HepG2 (cell line): ENCODE results near the gene DCLRE1C. TPM values are rescaled to one million over a fixed set of nuclear protein-coding genes. Genes with fewer than 3 reads are reported as not detected.

Experiments
- ATAC-seq: fragments of 200-7000 bp; cut with Tn5 transposase; 3 replicates; pipeline ENCODE4 v1.9.1; 2020; ENCODE audit warnings: mild to moderate bottlenecking, moderate library complexity
- Bru-seq: library from RNA; stranded (reverse); fragments of 400-500 nt; gene quantifications from one replicate; lab custom pipeline; 2021; lab: Mats Ljungman, UMichigan
- BruChase-seq, 2 experiments: library from RNA; stranded (reverse); fragments of 400-500 nt; gene quantifications; one replicate each; lab custom pipeline; 2021; lab: Mats Ljungman, UMichigan
- BruUV-seq: library from RNA; stranded (reverse); fragments of 400-500 nt; replicated peaks from 2 replicates; lab custom pipeline; 2021; lab: Mats Ljungman, UMichigan
- CTCF ChIA-PET: fragments of 300-600 bp; formaldehyde crosslinking; extraction: SDS; loops from one replicate; lab custom pipeline; 2021; ENCODE audit warnings: low total read pairs, inconsistent platforms, low intra/inter-chr PET ratio; lab: Yijun Ruan, JAX
- POLR2A ChIA-PET: fragments of 350-600 bp; sonication (Branson Sonifier 250); formaldehyde crosslinking; loops from one replicate; lab custom pipeline; 2020; ENCODE audit warnings: antibody characterized with exemption, inconsistent platforms; lab: Yijun Ruan, JAX
- DNase-seq: peaks from one replicate; pipeline ENCODE4 v3.0.0-alpha.2; 2015; ENCODE audit warnings: low spot score
- FAIRE-seq: peaks from 3 replicates; lab custom pipeline; 2011; peaks lifted over from hg19 to GRCh38; lab: Jason Lieb, UNC
- H2AFZ ChIP-seq: one replicate; pipeline ENCODE4 v1.6.1; 2011; ENCODE audit warnings: low read length, inconsistent platforms
- H3K27ac ChIP-seq: fragments of 300-600 bp; 3 replicates; pipeline ENCODE4 v1.8.0; 2011; ENCODE audit warnings: mixed run types, mild to moderate bottlenecking, mixed read lengths, low read length, inconsistent platforms; ENCODE audit not compliant: insufficient read depth; ENCODE audit errors: extremely low read length
- H3K27me3 ChIP-seq, 2 experiments: fragments of 200-600 bp in 1 of 2; 2 replicates in 1 of 2; 3 replicates in 1 of 2; pipeline versions ENCODE4 v1.6.0 to v1.8.0; 2011; ENCODE audit warnings: low read length in 2 of 2, mild to moderate bottlenecking in 2 of 2, moderate library complexity in 2 of 2, inconsistent platforms in 1 of 2; ENCODE audit not compliant: insufficient read depth in 2 of 2, control insufficient read depth in 1 of 2
- H3K36me3 ChIP-seq, 2 experiments: fragments of 200-600 bp in 1 of 2; replicated peaks in 1 of 2; 2 replicates in 1 of 2; 3 replicates in 1 of 2; pipeline versions ENCODE4 v1.5.1 to v1.8.0; 2011; ENCODE audit warnings: low read length in 2 of 2, inconsistent platforms in 1 of 2; ENCODE audit not compliant: insufficient read depth in 2 of 2, control insufficient read depth in 1 of 2
- H3K4me1 ChIP-seq: 2 replicates; pipeline ENCODE4 v1.5.1; 2012; ENCODE audit warnings: low read length, inconsistent platforms; ENCODE audit not compliant: insufficient read depth
- H3K4me2 ChIP-seq: 2 replicates; pipeline ENCODE4 v1.6.0; 2011; ENCODE audit warnings: low read depth, low read length, inconsistent platforms
- H3K4me3 ChIP-seq, 3 experiments: fragments of 200-600 bp in 1 of 3; sonication (generic), shearing (Covaris generic) in 1 of 3; replicated peaks in 1 of 3; 2 replicates each; pipeline ENCODE4 v1.5.1; 2011 to 2016; ENCODE audit warnings: low read length in 3 of 3, inconsistent platforms in 2 of 3, low read depth in 2 of 3, mild to moderate bottlenecking in 2 of 3, control low read depth in 1 of 3, mixed read lengths in 1 of 3; ENCODE audit not compliant: insufficient read depth in 1 of 3
- H3K79me2 ChIP-seq: one replicate; pipeline ENCODE4 v1.6.1; 2011; ENCODE audit warnings: low read length, inconsistent platforms; ENCODE audit not compliant: insufficient read depth
- H3K9ac ChIP-seq: 2 replicates; pipeline ENCODE4 v1.6.0; 2011; ENCODE audit warnings: mild to moderate bottlenecking, low read depth, low read length, inconsistent platforms; ENCODE audit not compliant: insufficient read depth
- H3K9me3 ChIP-seq: 2 replicates; pipeline ENCODE4 v1.5.1; 2012; ENCODE audit warnings: mild to moderate bottlenecking, low read length
- H4K20me1 ChIP-seq: 2 replicates; pipeline ENCODE4 v1.6.0; 2011; ENCODE audit warnings: inconsistent platforms, mild to moderate bottlenecking, low read length, moderate library complexity; ENCODE audit not compliant: insufficient read depth
- KAT8 ChIP-seq: IDR thresholded peaks from 2 replicates; pipeline ENCODE4 v1.6.1; 2016; ENCODE audit warnings: missing genetic modification reagents, missing compliant biosample characterization
- KLF16 ChIP-seq, 2 experiments: sonication (generic) in 1 of 2; formaldehyde crosslinking in 1 of 2; IDR thresholded peaks; 2 replicates each; pipeline versions ENCODE4 v1.6.1 to v1.8.0; 2016 to 2023; ENCODE audit warnings: missing genetic modification reagents in 2 of 2, missing compliant biosample characterization in 1 of 2
- PAX8 ChIP-seq: sonication (generic); formaldehyde crosslinking; IDR thresholded peaks from 2 replicates; pipeline ENCODE4 v1.8.0; 2022; ENCODE audit warnings: mild to moderate bottlenecking, missing genetic modification reagents, borderline replicate concordance
- PHF20 ChIP-seq: sonication (generic); formaldehyde crosslinking; IDR thresholded peaks from 2 replicates; pipeline ENCODE4 v1.5.0; 2020; ENCODE audit warnings: mild to moderate bottlenecking, missing genetic modification reagents
- PLSCR1 ChIP-seq: sonication (generic); formaldehyde crosslinking; IDR thresholded peaks from 2 replicates; pipeline ENCODE4 v1.5.0; 2020; ENCODE audit warnings: missing genetic modification reagents, mild to moderate bottlenecking, borderline replicate concordance
- PREB ChIP-seq: sonication (generic); formaldehyde crosslinking; IDR thresholded peaks from 2 replicates; pipeline ENCODE4 v1.4.0; 2020; ENCODE audit warnings: missing genetic modification reagents
- SUZ12 ChIP-seq: fragments of 150-350 bp; IDR thresholded peaks from 2 replicates; pipeline ENCODE4 v1.6.1; 2014; ENCODE audit warnings: low read depth, low read length
- TAF1 ChIP-seq: sonication (generic); formaldehyde crosslinking; IDR thresholded peaks from 2 replicates; pipeline ENCODE4 v1.4.0; 2020; ENCODE audit warnings: missing genetic modification reagents
- TAF15 ChIP-seq: fragments of 200-400 bp; formaldehyde crosslinking; IDR thresholded peaks from one replicate; pipeline ENCODE4 v1.6.1; 2018; ENCODE audit warnings: mild to moderate bottlenecking, low read depth, low read length; ENCODE audit not compliant: poor library complexity, severe bottlenecking
- TARDBP ChIP-seq: sonication (generic); formaldehyde crosslinking; IDR thresholded peaks from 2 replicates; pipeline ENCODE4 v1.8.0; 2022; ENCODE audit warnings: mild to moderate bottlenecking, missing genetic modification reagents
- U2AF1 ChIP-seq: fragments of 200-400 bp; formaldehyde crosslinking; optimal IDR thresholded peaks from 2 replicates; pipeline ENCODE3; 2017; ENCODE audit warnings: mild to moderate bottlenecking, low read depth, low read length
- ZNF17 ChIP-seq: sonication (generic); formaldehyde crosslinking; IDR thresholded peaks from 2 replicates; pipeline ENCODE4 v1.5.0; 2020; ENCODE audit warnings: mild to moderate bottlenecking, missing genetic modification reagents
- ZNF367 ChIP-seq: sonication (generic); formaldehyde crosslinking; IDR thresholded peaks from 2 replicates; pipeline ENCODE4 v1.4.0; 2020; ENCODE audit warnings: missing genetic modification reagents, borderline replicate concordance
- ZNF615 ChIP-seq: sonication (generic); formaldehyde crosslinking; IDR thresholded peaks from 2 replicates; pipeline ENCODE4 v1.5.0; 2020; ENCODE audit warnings: mild to moderate bottlenecking, missing genetic modification reagents, borderline replicate concordance
- WGBS: methylation state at CpG from one replicate; pipeline ENCODE4 v1.1.6; 2017; ENCODE audit warnings: low lambda C conversion rate; 5-methylcytosine and 5-hydroxymethylcytosine counted together
- in situ Hi-C: cut with HindIII; loops from 2 replicates; pipeline ENCODE4 v1.10.0; 2017; ENCODE audit warnings: low pct_unique_long_range_greater_than_20kb; ENCODE audit not compliant: extremely low pct_ligation_motif_present
- intact Hi-C: fragments of 100-400 bp; cut with micrococcal nuclease; formaldehyde crosslinking; loops from one replicate; pipeline ENCODE4 v1.10.0; 2022; ENCODE audit not compliant: unreplicated experiment
- long read RNA-seq, 2 experiments: library from RNA in 1 of 2; library from polyadenylated mRNA in 1 of 2; stranded (forward) in 1 of 2; unstranded in 1 of 2; transcript quantifications; one replicate each; pipeline ENCODE4 v2.0.0, GENCODE V29; 2019 to 2022
- polyA minus RNA-seq, 3 experiments: library from RNA; depleted of rRNA, polyadenylated mRNA; stranded (reverse); fragments of >200 nt; gene quantifications; 2 replicates each; pipeline ENCODE4 v1.2.3, GENCODE V29; 2011; ENCODE audit warnings: low replicate concordance in 1 of 3
- polyA plus RNA-seq, 8 experiments: library from polyadenylated mRNA; depleted of rRNA in 3 of 8; stranded (reverse) in 7 of 8; unstranded in 1 of 8; fragments of >200 nt; fragmentation: Illumina TruSeq in 4 of 8; extraction: Trizol in 4 of 8; gene quantifications; 2 replicates each; pipeline versions ENCODE4 v1.2.1 to v1.2.3, GENCODE V29; 2011 to 2016; ENCODE audit warnings: low read depth in 4 of 8, missing spikeins in 1 of 8, mixed read lengths in 1 of 8; ENCODE audit not compliant: insufficient read depth in 1 of 8
- total RNA-seq, 5 experiments: library from RNA; depleted of rRNA; stranded (reverse); fragments of >200 nt; fragmentation: Illumina TruSeq; extraction: Trizol; gene quantifications; 2 replicates each; pipeline ENCODE4 v1.2.3, GENCODE V29; 2016; ENCODE audit warnings: low read depth in 1 of 5

Gene DCLRE1C
- total RNA-seq (2016; rRNA removed; fragmentation: Illumina TruSeq; extraction: Trizol): 10.3 and 11.5 TPM in 2 replicates
- total RNA-seq (2016; cell fraction: cytosol; rRNA removed; fragmentation: Illumina TruSeq; extraction: Trizol; ENCODE audit: low read depth): 4.4 TPM in 2 replicates
- 8.3 and 9.2 TPM in 2 replicates for total RNA-seq (2016; cell fraction: insoluble cytoplasmic fraction; rRNA removed; fragmentation: Illumina TruSeq; extraction: Trizol)
- total RNA-seq (2016; cell fraction: membrane; rRNA removed; fragmentation: Illumina TruSeq; extraction: Trizol): 5.2 and 5.6 TPM in 2 replicates
- total RNA-seq (2016; cell fraction: nucleus; rRNA removed; fragmentation: Illumina TruSeq; extraction: Trizol): 12.0 and 14.1 TPM in 2 replicates
- 2.3 and 3.0 TPM in 2 replicates for polyA plus RNA-seq (2011; rRNA removed)
- 0.93 and 1.1 TPM in 2 replicates for polyA plus RNA-seq (2011; cell fraction: cytosol; rRNA removed)
- 2.5 and 2.6 TPM in 2 replicates for polyA plus RNA-seq (2011; cell fraction: nucleus; rRNA removed)
- 2.2 and 2.3 TPM in 2 replicates for polyA plus RNA-seq (2012)
- polyA plus RNA-seq (2016; cell fraction: cytosol; fragmentation: Illumina TruSeq; extraction: Trizol; ENCODE audit: low read depth): 0.51 and 0.57 TPM in 2 replicates
- polyA plus RNA-seq (2016; cell fraction: insoluble cytoplasmic fraction; fragmentation: Illumina TruSeq; extraction: Trizol; ENCODE audit: low read depth): 4.7 and 4.8 TPM in 2 replicates
- polyA plus RNA-seq (2016; cell fraction: membrane; fragmentation: Illumina TruSeq; extraction: Trizol; ENCODE audit: low read depth): 1.5 and 2.1 TPM in 2 replicates
- polyA plus RNA-seq (2016; cell fraction: nucleus; fragmentation: Illumina TruSeq; extraction: Trizol; ENCODE audit: insufficient read depth, low read depth): 10.1 and 10.3 TPM in 2 replicates
- polyA minus RNA-seq (2011; rRNA and poly(A)+ RNA removed; ENCODE audit: low replicate concordance): 3.8 and 5.9 TPM in 2 replicates
- polyA minus RNA-seq (2011; cell fraction: cytosol; rRNA and poly(A)+ RNA removed): 1.4 and 2.8 TPM in 2 replicates
- 8.9 and 12.3 TPM in 2 replicates for polyA minus RNA-seq (2011; cell fraction: nucleus; rRNA and poly(A)+ RNA removed)
- Bru-seq, nascent RNA: percentile 58 among the genes with signal in this experiment
- percentile 53 among the genes with signal in this experiment for BruChase-seq, experiment 1, labeled RNA remaining after a 6-hour chase
- BruChase-seq, experiment 2, labeled RNA remaining after a 2-hour chase: percentile 56 among the genes with signal in this experiment
- long read RNA-seq, experiment 1, partial matches to known transcripts: 1 of 11 reads
- long read RNA-seq, experiment 1, other reads (novel, unspliced or antisense): 6 of 11 reads
- long read RNA-seq, experiment 2, partial matches to known transcripts: 1 of 3 reads
- long read RNA-seq, experiment 2, other reads (novel, unspliced or antisense): 2 of 3 reads

GRCh38 chr10:14954001-14954770 lies at the start of gene DCLRE1C:
Gene DCLRE1C, minus strand, starts transcription at chr10:14954096. Its CDS starts 86 bp downstream, at chr10:14954010.
- Histone ChIP-seq H3K4me3 (peak within 1 kb of the TSS; percentile 57 to 82 (median 67)), H3K9ac (peak within 1 kb of the TSS; percentile 72), H3K4me2 (peak within 1 kb of the TSS; percentile 82), H3K79me2 (peaks cover 33% of the 10 kb centered on the region), H3K9me3 (no peaks in the 10 kb centered on the region), H2AFZ (peak within 1 kb of the TSS; percentile 97), H3K4me1 (peaks cover 47% of the 10 kb centered on the region), H3K27ac (peak within 1 kb of the TSS; percentile 85), H4K20me1 (no peaks in the 10 kb centered on the region), H3K27me3 (no peaks in the 10 kb centered on the region; a peak in 1 of 5 replicates), H3K36me3 (peaks cover 0 to under 1% of the 10 kb centered on the region in 2 experiments; a peak in 1 of 5 replicates)
- in situ Hi-C loops (no loop called here), intact Hi-C loops (loop anchor here (5.0 to 10.0 kb wide), 6 partner anchors 79 to 419 kb away; partner anchors contain the start of genes ACBD7, CDNF, HSPA14 and MSANTD7)
- 1% methylated on average over 37 of the region's 45 CpGs for WGBS
- ATAC-seq (peak; percentile 95), FAIRE-seq (peak; percentile 81), DNase-seq (peak; percentile 88)
- CTCF ChIA-PET: no interaction called here
- POLR2A ChIA-PET: interaction anchor here (1.3 to 1.9 kb wide), 4 partner anchors 13 to 116 kb away, joined by 4 to 9 read pairs (median 6); partner anchors contain the start of genes CDNF, HSPA14, MSANTD7 and SUV39H2
- BruUV-seq: TSS peak; percentile 98
- TF ChIP-seq TAF1 (CRISPR knock-in tag) (peak; percentile 85), ZNF615 (CRISPR knock-in tag) (no peak), SUZ12 (no peak), TARDBP (CRISPR knock-in tag) (peak; percentile 85), KLF16 (CRISPR knock-in tag; IDR thresholded peaks at IDR 0.05) (peak in 1 of 2 experiments; percentile 92; a peak in 2 of 4 replicates), PLSCR1 (no peak), PREB (no peak), U2AF1 (peak; percentile 81), PAX8 (CRISPR knock-in tag) (no peak; the same call in 1 of the 2 replicates), TAF15 (peak; percentile 83), ZNF367 (CRISPR knock-in tag) (peak; percentile 86; the same call in 1 of the 2 replicates), PHF20 (peak; percentile 91), KAT8 (CRISPR knock-in tag) (peak; percentile 95), ZNF17 (CRISPR knock-in tag) (no peak)
